ENCODE results near the gene SENP7.
"Not testable (repeated sequence)": the region's sequence is repeated elsewhere in the genome, so short reads cannot be mapped to it uniquely, and the experiment has no call there.

Gene SENP7

GRCh38 chr3:101542957-101543356, 29.9 kb upstream of the SENP7 start:
- H4K20me1 ChIP-seq (ENCODE audit: control insufficient read depth, insufficient read depth, low read depth, low read length), result no peaks in the 10 kb centered on the region
- no peak for TF ChIP-seq EZH2phosphoT487 (IDR thresholded peaks at IDR 0.05; ENCODE audit: borderline replicate concordance, low read length)
- TF ChIP-seq, protein P1, sequence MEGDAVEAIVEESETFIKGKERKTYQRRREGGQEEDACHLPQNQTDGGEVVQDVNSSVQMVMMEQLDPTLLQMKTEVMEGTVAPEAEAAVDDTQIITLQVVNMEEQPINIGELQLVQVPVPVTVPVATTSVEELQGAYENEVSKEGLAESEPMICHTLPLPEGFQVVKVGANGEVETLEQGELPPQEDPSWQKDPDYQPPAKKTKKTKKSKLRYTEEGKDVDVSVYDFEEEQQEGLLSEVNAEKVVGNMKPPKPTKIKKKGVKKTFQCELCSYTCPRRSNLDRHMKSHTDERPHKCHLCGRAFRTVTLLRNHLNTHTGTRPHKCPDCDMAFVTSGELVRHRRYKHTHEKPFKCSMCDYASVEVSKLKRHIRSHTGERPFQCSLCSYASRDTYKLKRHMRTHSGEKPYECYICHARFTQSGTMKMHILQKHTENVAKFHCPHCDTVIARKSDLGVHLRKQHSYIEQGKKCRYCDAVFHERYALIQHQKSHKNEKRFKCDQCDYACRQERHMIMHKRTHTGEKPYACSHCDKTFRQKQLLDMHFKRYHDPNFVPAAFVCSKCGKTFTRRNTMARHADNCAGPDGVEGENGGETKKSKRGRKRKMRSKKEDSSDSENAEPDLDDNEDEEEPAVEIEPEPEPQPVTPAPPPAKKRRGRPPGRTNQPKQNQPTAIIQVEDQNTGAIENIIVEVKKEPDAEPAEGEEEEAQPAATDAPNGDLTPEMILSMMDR (IDR thresholded peaks at IDR 0.05; ENCODE audit: low read depth, low read length, poor library complexity, severe bottlenecking), result no peak
- H3K27ac ChIP-seq (ENCODE audit: low read depth, low read length), result no peak overlapping the region
- H3K36me3 ChIP-seq (ENCODE audit: control insufficient read depth, low read length), result no peaks in the 10 kb centered on the region
- no peak overlapping the region for H3K4me3 ChIP-seq (ENCODE audit: low read length)
- H3K4me1 ChIP-seq (ENCODE audit: control insufficient read depth, low read length), result no peaks in the 10 kb centered on the region
- H3K9me3 ChIP-seq (ENCODE audit: control insufficient read depth, insufficient read depth, low read length), result no peaks in the 10 kb centered on the region
- H3K79me2 ChIP-seq (ENCODE audit: control insufficient read depth, low read length), result no peaks in the 10 kb centered on the region
- H3K4me2 ChIP-seq (ENCODE audit: low read length), result no peak overlapping the region
- no peaks in the 10 kb centered on the region for H3K27me3 ChIP-seq (ENCODE audit: control insufficient read depth, low read length)
- H3K9me2 ChIP-seq (replicated peaks; ENCODE audit: control insufficient read depth, low read length), result no peaks in the 10 kb centered on the region
- H3F3A ChIP-seq (ENCODE audit: control insufficient read depth, insufficient read depth), result no peaks in the 10 kb centered on the region

DNA sequence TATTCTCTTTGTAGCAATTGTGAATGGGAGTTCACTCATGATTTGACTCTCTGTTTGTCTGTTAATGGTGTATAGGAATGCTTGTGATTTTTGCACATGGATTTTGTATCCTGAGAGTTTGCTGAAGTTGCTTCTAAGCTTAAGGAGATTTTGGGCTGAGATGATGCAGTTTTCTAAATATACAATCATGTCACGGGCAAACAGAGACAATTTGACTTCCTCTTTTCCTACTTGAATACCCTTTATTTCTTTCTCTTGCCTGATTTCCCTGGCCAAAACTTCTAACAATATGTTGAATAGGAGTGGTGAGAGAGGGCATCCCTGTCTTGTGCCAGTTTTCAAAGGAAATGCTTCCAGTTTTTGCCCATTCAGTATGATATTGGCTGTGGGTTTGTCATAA, 23.9 kb upstream of the SENP7 start:
- not testable (repeated sequence) for H3F3A ChIP-seq (ENCODE audit: control insufficient read depth, insufficient read depth); H4K20me1 ChIP-seq (ENCODE audit: control insufficient read depth, insufficient read depth, low read depth, low read length); H3K9me3 ChIP-seq (ENCODE audit: control insufficient read depth, insufficient read depth, low read length)

DNA sequence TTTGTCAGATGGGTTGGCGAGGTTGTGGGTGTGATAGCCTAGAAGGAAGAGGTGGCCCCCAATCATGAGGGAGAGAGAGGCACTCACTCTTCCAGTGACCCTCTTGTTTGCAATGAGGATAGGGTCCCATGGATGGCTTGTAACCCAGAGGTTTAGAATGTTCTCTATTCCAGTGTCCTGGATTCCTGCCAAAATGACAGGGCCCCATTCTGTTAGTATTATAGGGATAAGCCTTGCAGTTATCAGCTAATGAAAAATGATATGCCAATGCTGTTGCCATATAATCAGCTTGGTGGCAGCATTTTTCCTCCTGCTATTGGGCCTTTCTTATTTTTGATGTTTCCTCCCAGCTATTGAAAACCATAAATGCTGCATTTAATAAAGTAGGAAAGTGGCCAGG, 23.3 kb upstream of the SENP7 start:
- H3K4me3 ChIP-seq (ENCODE audit: low read length), result no peak overlapping the region
- TF ChIP-seq, protein P1 (IDR thresholded peaks at IDR 0.05; ENCODE audit: low read depth, low read length, poor library complexity, severe bottlenecking), result no peak
- TF ChIP-seq EZH2phosphoT487 (IDR thresholded peaks at IDR 0.05; ENCODE audit: borderline replicate concordance, low read length), result no peak
- H3K27ac ChIP-seq (ENCODE audit: low read depth, low read length), result no peak overlapping the region

More for the DNA sequence above, 23.9 kb upstream of the SENP7 start:
- not testable (repeated sequence) for H3K4me1 ChIP-seq (ENCODE audit: control insufficient read depth, low read length); H3K9me2 ChIP-seq (replicated peaks; ENCODE audit: control insufficient read depth, low read length); H3K27ac ChIP-seq (ENCODE audit: low read depth, low read length); H3K27me3 ChIP-seq (ENCODE audit: control insufficient read depth, low read length); H3K4me3 ChIP-seq (ENCODE audit: low read length); H3K4me2 ChIP-seq (ENCODE audit: low read length); H3K36me3 ChIP-seq (ENCODE audit: control insufficient read depth, low read length); H3K79me2 ChIP-seq (ENCODE audit: control insufficient read depth, low read length)

GRCh38 chr3:101535221-101535620, 22.2 kb upstream of the SENP7 start:
- Histone ChIP-seq H3K4me1 (ENCODE audit: control insufficient read depth, low read length) (no peaks in the 10 kb centered on the region), H3K36me3 (ENCODE audit: control insufficient read depth, low read length) (no peaks in the 10 kb centered on the region), H3K9me2 (replicated peaks; ENCODE audit: control insufficient read depth, low read length) (no peaks in the 10 kb centered on the region), H4K20me1 (ENCODE audit: control insufficient read depth, insufficient read depth, low read depth, low read length) (no peaks in the 10 kb centered on the region), H3K9me3 (ENCODE audit: control insufficient read depth, insufficient read depth, low read length) (peaks cover 4% of the 10 kb centered on the region; the same call in 1 of the 2 replicates), H3F3A (ENCODE audit: control insufficient read depth, insufficient read depth) (no peaks in the 10 kb centered on the region), H3K4me3 (ENCODE audit: low read length) (no peak overlapping the region), H3K27me3 (ENCODE audit: control insufficient read depth, low read length) (no peaks in the 10 kb centered on the region), H3K27ac (ENCODE audit: low read depth, low read length) (no peak overlapping the region), H3K79me2 (ENCODE audit: control insufficient read depth, low read length) (no peaks in the 10 kb centered on the region), H3K4me2 (ENCODE audit: low read length) (no peak overlapping the region)
- TF ChIP-seq EZH2phosphoT487 (IDR thresholded peaks at IDR 0.05; ENCODE audit: borderline replicate concordance, low read length), result no peak
- TF ChIP-seq, protein P1 (IDR thresholded peaks at IDR 0.05; ENCODE audit: low read depth, low read length, poor library complexity, severe bottlenecking), result no peak

More for the DNA sequence above, 23.3 kb upstream of the SENP7 start:
- Histone ChIP-seq H3K9me2 (replicated peaks; ENCODE audit: control insufficient read depth, low read length) (no peaks in the 10 kb centered on the region), H3K9me3 (ENCODE audit: control insufficient read depth, insufficient read depth, low read length) (no peaks in the 10 kb centered on the region), H4K20me1 (ENCODE audit: control insufficient read depth, insufficient read depth, low read depth, low read length) (no peaks in the 10 kb centered on the region), H3K36me3 (ENCODE audit: control insufficient read depth, low read length) (no peaks in the 10 kb centered on the region), H3F3A (ENCODE audit: control insufficient read depth, insufficient read depth) (no peaks in the 10 kb centered on the region), H3K4me1 (ENCODE audit: control insufficient read depth, low read length) (no peaks in the 10 kb centered on the region), H3K79me2 (ENCODE audit: control insufficient read depth, low read length) (no peaks in the 10 kb centered on the region), H3K27me3 (ENCODE audit: control insufficient read depth, low read length) (no peaks in the 10 kb centered on the region), H3K4me2 (ENCODE audit: low read length) (no peak overlapping the region)
